ENCODE results near the gene CDK14.

- TF ChIP-seq CTCF (IDR thresholded peaks at IDR 0.05; ENCODE audit: low read length) (no peak), EZH2 (optimal IDR thresholded peaks at IDR 0.05; ENCODE audit: low read depth, low read length) (no peak), EZH2phosphoT487 (IDR thresholded peaks at IDR 0.05; ENCODE audit: low read length) (no peak)
These were observed 151.4 kb downstream of the CDK14 start for GRCh38 chr7:90747516-90747915.
